CD4-positive, alpha-beta T cell (primary cell): Measurements from ENCODE around the gene FARP1. TPM values are rescaled to one million over a fixed set of nuclear protein-coding genes. Genes with fewer than 3 reads are reported as not detected.

Source experiments
- ATAC-seq: fragments of 200-7000 bp; cut with Tn5 transposase; one replicate; pipeline ENCODE4 v1.10.0; 2022; ENCODE audit warnings: mild to moderate bottlenecking; ENCODE audit not compliant: poor library complexity
- CTCF ChIA-PET: fragments of 350-600 bp; sonication (Branson Sonifier 250); formaldehyde crosslinking; loops from one replicate; lab custom pipeline; 2021; ENCODE audit warnings: antibody characterized with exemption, inconsistent platforms; lab: Charles Lee
- POLR2A ChIA-PET: fragments of 350-600 bp; sonication (Branson Sonifier 250); formaldehyde crosslinking; loops from one replicate; lab custom pipeline; 2021; ENCODE audit warnings: antibody characterized with exemption, inconsistent platforms; lab: Charles Lee
- DNase-seq, 14 experiments: peaks; one replicate each; pipeline ENCODE4 v3.0.0-alpha.2; 2013 to 2020; ENCODE audit warnings: mixed read lengths in 2 of 14
- H3K27ac ChIP-seq, 2 donors: one replicate each; pipeline versions ENCODE4 v1.5.1 to v1.7.0; 2013; ENCODE audit warnings: low read length in 2 of 2, low read depth in 1 of 2, mild to moderate bottlenecking in 1 of 2
- H3K27me3 ChIP-seq, 2 experiments: 1 replicate in 1 of 2; 2 replicates in 1 of 2; pipeline versions ENCODE4 v1.6.1 to v1.7.0; 2013; ENCODE audit warnings: low read length in 2 of 2, control low read depth in 1 of 2, mild to moderate bottlenecking in 1 of 2, moderate library complexity in 1 of 2; ENCODE audit not compliant: insufficient read depth in 2 of 2, control insufficient read depth in 1 of 2
- H3K36me3 ChIP-seq: one replicate; pipeline ENCODE4 v1.6.1; 2013; ENCODE audit warnings: low read length, control low read depth; ENCODE audit not compliant: insufficient read depth
- H3K4me1 ChIP-seq: one replicate; pipeline ENCODE4 v1.6.1; 2013; ENCODE audit warnings: low read length, control low read depth; ENCODE audit not compliant: insufficient read depth
- H3K4me3 ChIP-seq: one replicate; pipeline ENCODE4 v1.5.1; 2013; ENCODE audit warnings: mild to moderate bottlenecking, low read length, moderate library complexity
- H3K9me3 ChIP-seq, 2 experiments: 1 replicate in 1 of 2; 2 replicates in 1 of 2; pipeline versions ENCODE4 v1.6.1 to v1.7.0; 2013; ENCODE audit warnings: low read length in 2 of 2, mild to moderate bottlenecking in 2 of 2, control low read depth in 1 of 2, moderate library complexity in 1 of 2; ENCODE audit not compliant: control insufficient read depth in 1 of 2, insufficient read depth in 1 of 2
- H3K27ac Mint-ChIP-seq: one replicate; pipeline ENCODE4 v1.8.0; 2020; ENCODE audit warnings: mixed read lengths
- H3K27me3 Mint-ChIP-seq: one replicate; pipeline ENCODE4 v1.8.0; 2021; ENCODE audit warnings: mixed read lengths
- H3K36me3 Mint-ChIP-seq: one replicate; pipeline ENCODE4 v1.8.0; 2021; ENCODE audit warnings: low read depth, mixed read lengths
- H3K4me1 Mint-ChIP-seq: one replicate; pipeline ENCODE4 v1.8.0; 2021; ENCODE audit warnings: low read depth, mixed read lengths
- H3K4me3 Mint-ChIP-seq: one replicate; pipeline ENCODE4 v1.8.0; 2020; ENCODE audit warnings: mild to moderate bottlenecking, mixed read lengths
- H3K9me3 Mint-ChIP-seq: one replicate; pipeline ENCODE4 v1.8.0; 2020; ENCODE audit warnings: mixed read lengths
- CTCF ChIP-seq: fragments of 200-600 bp; IDR thresholded peaks from one replicate; pipeline ENCODE4 v1.8.0; 2022; ENCODE audit warnings: antibody characterized with exemption, mild to moderate bottlenecking
- intact Hi-C, 2 experiments: fragments of 100-400 bp; cut with DNase I in 1 of 2; cut with micrococcal nuclease in 1 of 2; formaldehyde crosslinking; loops; one replicate each; pipeline versions ENCODE4 v1.15.1 to v1.9.0; 2023 to 2025; cut with DNase I, micrococcal nuclease
- total RNA-seq, 174 experiments: library from RNA in 2 of 174; stranded (reverse) in 2 of 174; gene quantifications; one replicate each; pipeline ENCODE4 v1.2.3 and lab custom pipeline; 2021 to 2026

The FARP1 gene
- total RNA-seq, 2 experiments from 2014 or later, result 0.30 TPM; not detected in 1

GRCh38 chr13:98208606-98209005 lies 65.7 kb downstream of the FARP1 start:
- DNase-seq (no peak), ATAC-seq (no peak)
- Mint-ChIP-seq H3K36me3 (no peaks in the 10 kb centered on the region), H3K4me1 (no peaks in the 10 kb centered on the region), H3K9me3 (peaks cover 7% of the 10 kb centered on the region), H3K4me3 (no peak overlapping the region), H3K27ac (no peak overlapping the region), H3K27me3 (peaks cover 26% of the 10 kb centered on the region)
- H3K4me1 ChIP-seq, result no peaks in the 10 kb centered on the region
- intact Hi-C loops, result no loop called here
- peaks cover 6 to 7% of the 10 kb centered on the region in 2 experiments for H3K9me3 ChIP-seq
- CTCF ChIA-PET, result no interaction called here
- no peak for TF ChIP-seq CTCF
- no peak overlapping the region for H3K4me3 ChIP-seq
- POLR2A ChIA-PET, result no interaction called here
- no peak overlapping the region for H3K27ac ChIP-seq
- no peaks in the 10 kb centered on the region for H3K36me3 ChIP-seq
- H3K27me3 ChIP-seq, result no peaks in the 10 kb centered on the region

- no peak overlapping the region for H3K27ac Mint-ChIP-seq
- no peak for TF ChIP-seq CTCF
- no peak overlapping the region for H3K4me3 ChIP-seq
- ChIA-PET POLR2A (interaction anchor here (0.6 kb wide), 1 partner anchor 82 kb away, joined by 3 read pairs; no protein-coding TSS in a partner anchor), CTCF (no interaction called here)
- no peaks in the 10 kb centered on the region for H3K9me3 Mint-ChIP-seq
- no peak overlapping the region for H3K4me3 Mint-ChIP-seq
- ATAC-seq (no peak), DNase-seq (no peak)
- H3K36me3 ChIP-seq, result no peaks in the 10 kb centered on the region
- H3K27me3 ChIP-seq, result no peaks in the 10 kb centered on the region
- no peaks in the 10 kb centered on the region for H3K4me1 ChIP-seq
- peaks cover 18% of the 10 kb centered on the region for H3K27me3 Mint-ChIP-seq
- H3K36me3 Mint-ChIP-seq, result no peaks in the 10 kb centered on the region
- H3K27ac ChIP-seq, result no peak overlapping the region
- H3K4me1 Mint-ChIP-seq, result no peaks in the 10 kb centered on the region
- intact Hi-C loops, result no loop called here
- peaks cover 0 to 3% of the 10 kb centered on the region in 2 experiments for H3K9me3 ChIP-seq
These were observed 69.9 kb downstream of the FARP1 start for GRCh38 chr13:98212763-98213162.

DNA sequence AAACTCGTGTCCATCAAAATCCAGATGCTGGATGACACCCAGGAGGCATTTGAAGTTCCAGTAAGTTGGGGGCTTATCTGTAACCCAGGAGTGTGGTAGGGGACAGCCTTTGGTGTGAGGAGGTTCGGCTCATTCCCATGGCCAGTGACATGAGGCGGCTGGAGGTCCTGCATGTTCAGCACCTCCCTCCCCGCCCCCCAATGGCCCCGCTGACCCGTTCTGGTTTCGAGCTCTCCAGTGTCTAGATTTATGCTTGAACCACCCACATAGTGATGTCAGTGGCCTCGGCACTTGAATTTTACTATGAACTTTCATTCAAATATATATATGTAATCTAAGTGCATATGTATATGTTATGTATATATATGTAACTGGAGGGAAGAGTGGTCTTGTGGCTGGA lies 70.5 kb downstream of the FARP1 start:
- H3K27me3 Mint-ChIP-seq, result peaks cover 18% of the 10 kb centered on the region
- Histone ChIP-seq H3K27ac (no peak overlapping the region), H3K27me3 (no peaks in the 10 kb centered on the region), H3K4me1 (no peaks in the 10 kb centered on the region), H3K9me3 (peaks cover 0 to 3% of the 10 kb centered on the region in 2 experiments), H3K36me3 (no peaks in the 10 kb centered on the region), H3K4me3 (no peak overlapping the region)
- DNase-seq (no peak), ATAC-seq (no peak)
- H3K27ac Mint-ChIP-seq, result no peak overlapping the region
- H3K4me3 Mint-ChIP-seq, result no peak overlapping the region
- no peaks in the 10 kb centered on the region for H3K36me3 Mint-ChIP-seq
- POLR2A ChIA-PET, result no interaction called here
- intact Hi-C loops, result no loop called here
- no peaks in the 10 kb centered on the region for H3K9me3 Mint-ChIP-seq
- CTCF ChIA-PET, result no interaction called here
- TF ChIP-seq CTCF, result no peak
- H3K4me1 Mint-ChIP-seq, result no peaks in the 10 kb centered on the region
